Sigmoid colon (tissue), 7 donors: Measurements from ENCODE around the gene NPVF. TPM values are rescaled to one million over a fixed set of nuclear protein-coding genes. Genes with fewer than 3 reads are reported as not detected.

Experiments used
- DNase-seq: peaks from one replicate; pipeline ENCODE4 v3.0.0-alpha.2; 2019
- H3K27ac ChIP-seq, 4 donors: fragments of 200-600 bp; sonication (generic); one replicate each; pipeline ENCODE4 v1.5.1; 2016 to 2019; ENCODE audit warnings: mild to moderate bottlenecking in 1 of 4
- H3K27me3 ChIP-seq, 3 donors: fragments of 200-600 bp; sonication (generic); one replicate each; pipeline ENCODE4 v1.5.1; 2019; ENCODE audit warnings: mild to moderate bottlenecking in 1 of 3
- H3K36me3 ChIP-seq, 4 donors: fragments of 200-600 bp; sonication (generic); one replicate each; pipeline ENCODE4 v1.5.1; 2016 to 2019
- H3K4me1 ChIP-seq, 4 donors: fragments of 200-600 bp; sonication (generic); one replicate each; pipeline ENCODE4 v1.5.1; 2017 to 2019
- H3K4me3 ChIP-seq, 4 donors: fragments of 200-600 bp; sonication (generic); one replicate each; pipeline ENCODE4 v1.5.1; 2017 to 2019; ENCODE audit warnings: mild to moderate bottlenecking in 2 of 4, moderate library complexity in 1 of 4
- H3K9me3 ChIP-seq, 4 donors: fragments of 200-600 bp in 3 of 4; sonication (generic) in 3 of 4; one replicate each; pipeline versions ENCODE4 v1.5.1 to v1.6.1; 2013 to 2019
- CTCF ChIP-seq, 4 experiments: fragments of 450-650 bp in 3 of 4; fragments of 200-600 bp in 1 of 4; IDR thresholded peaks; one replicate each; pipeline ENCODE4 v1.5.1; 2016 to 2019; ENCODE audit warnings: antibody characterized with exemption in 4 of 4, mild to moderate bottlenecking in 3 of 4, moderate library complexity in 2 of 4
- EP300 ChIP-seq, 4 donors: sonication (generic); formaldehyde crosslinking; IDR thresholded peaks; one replicate each; pipeline ENCODE4 v1.6.1; 2017; ENCODE audit warnings: antibody characterized with exemption in 4 of 4
- POLR2A ChIP-seq, 2 donors: fragments of 450-650 bp; IDR thresholded peaks; one replicate each; pipeline ENCODE4 v1.6.1; 2016; ENCODE audit warnings: antibody characterized with exemption in 2 of 2, mild to moderate bottlenecking in 2 of 2, moderate library complexity in 2 of 2
- POLR2AphosphoS5 ChIP-seq, 4 donors: sonication (generic); formaldehyde crosslinking; IDR thresholded peaks; one replicate each; pipeline ENCODE4 v1.6.1; 2017; ENCODE audit warnings: antibody characterized with exemption in 4 of 4
- WGBS, 2 donors: extraction: QIAGEN DNeasy Blood & Tissue Kit; methylation state at CpG; one replicate each; pipeline ENCODE4 v1.1.7; 2013; 5-methylcytosine and 5-hydroxymethylcytosine counted together
- intact Hi-C: fragments of 100-400 bp; cut with DNase I; formaldehyde crosslinking; loops from one replicate; pipeline ENCODE4 v1.15.1; 2023
- polyA plus RNA-seq, 3 donors: library from polyadenylated mRNA; stranded (reverse); fragments of 200-250 nt; gene quantifications; one replicate each; pipeline ENCODE4 v1.2.3, GENCODE V29; 2013
- total RNA-seq, 4 donors: library from RNA; depleted of rRNA; stranded (reverse); fragments of >200 nt; gene quantifications; one replicate each; pipeline ENCODE4 v1.1.0, GENCODE V29; 2016
- donor health status: healthy with polysubstance abuse.
- donor health status: Bipolar disorder and iron deficiency.
- donor health status: healthy.

NPVF gene
- total and polyA plus RNA-seq, 7 donors, result not detected

GRCh38 chr7:25244254-25245033, 16.2 kb upstream of the NPVF start:
- H3K27ac ChIP-seq, result no peak overlapping the region
- intact Hi-C loops, result no loop called here
- H3K4me3 ChIP-seq, result no peak overlapping the region

GRCh38 chr7:25242678-25243077, 14.4 kb upstream of the NPVF start:
- WGBS, 2 donors, result 86 to 90% methylated on average over 1 of the region's 1 CpG
- no peaks in the 10 kb centered on the region for H3K9me3 ChIP-seq
- H3K27ac ChIP-seq, result no peak overlapping the region
- no peak overlapping the region for H3K4me3 ChIP-seq
- no peak for DNase-seq
- intact Hi-C loops, result no loop called here
- no peaks in the 10 kb centered on the region for H3K36me3 ChIP-seq
- peaks cover 0 to 33% (median 19%) of the 10 kb centered on the region in 4 donors for H3K4me1 ChIP-seq
- no peaks in the 10 kb centered on the region for H3K27me3 ChIP-seq
- TF ChIP-seq CTCF (IDR thresholded peaks at IDR 0.05) (no peak), POLR2AphosphoS5 (IDR thresholded peaks at IDR 0.05) (no peak), EP300 (IDR thresholded peaks at IDR 0.05) (no peak), POLR2A (IDR thresholded peaks at IDR 0.05) (no peak)

More at GRCh38 chr7:25244254-25245033, 16.2 kb upstream of the NPVF start:
- Histone ChIP-seq H3K27me3 (no peaks in the 10 kb centered on the region), H3K36me3 (no peaks in the 10 kb centered on the region), H3K4me1 (peaks cover 0 to 33% (median 19%) of the 10 kb centered on the region in 4 donors), H3K9me3 (no peaks in the 10 kb centered on the region)
- DNase-seq, result no peak
- WGBS, 2 donors, result 71 to 77% methylated on average over 3 of the region's 3 CpGs
- TF ChIP-seq EP300 (IDR thresholded peaks at IDR 0.05) (no peak), POLR2A (IDR thresholded peaks at IDR 0.05) (no peak), POLR2AphosphoS5 (IDR thresholded peaks at IDR 0.05) (no peak), CTCF (IDR thresholded peaks at IDR 0.05) (no peak)

- no peak overlapping the region for H3K27ac ChIP-seq
- H3K4me3 ChIP-seq, result no peak overlapping the region
- no peak for DNase-seq
- peaks cover 0 to 33% (median 19%) of the 10 kb centered on the region in 4 donors for H3K4me1 ChIP-seq
- H3K9me3 ChIP-seq, result no peaks in the 10 kb centered on the region
- no peaks in the 10 kb centered on the region for H3K36me3 ChIP-seq
- TF ChIP-seq POLR2AphosphoS5 (IDR thresholded peaks at IDR 0.05), result no peak
- TF ChIP-seq EP300 (IDR thresholded peaks at IDR 0.05), result no peak
- TF ChIP-seq CTCF (IDR thresholded peaks at IDR 0.05), result no peak
- TF ChIP-seq POLR2A (IDR thresholded peaks at IDR 0.05), result no peak
- no peaks in the 10 kb centered on the region for H3K27me3 ChIP-seq
- intact Hi-C loops, result no loop called here
Measured at GRCh38 chr7:25240896-25241295, 12.6 kb upstream of the NPVF start.

- Histone ChIP-seq H3K27ac (no peak overlapping the region), H3K36me3 (no peaks in the 10 kb centered on the region), H3K4me3 (no peak overlapping the region), H3K9me3 (no peaks in the 10 kb centered on the region), H3K4me1 (peaks cover 0 to 33% (median 19%) of the 10 kb centered on the region in 4 donors), H3K27me3 (no peaks in the 10 kb centered on the region)
- no peak for DNase-seq
- WGBS, 2 donors, result 54 to 66% methylated on average over 10 of the region's 10 CpGs
- TF ChIP-seq EP300 (IDR thresholded peaks at IDR 0.05) (no peak), POLR2AphosphoS5 (IDR thresholded peaks at IDR 0.05) (no peak), POLR2A (IDR thresholded peaks at IDR 0.05) (no peak), CTCF (IDR thresholded peaks at IDR 0.05) (no peak)
- intact Hi-C loops, result no loop called here
Measured at GRCh38 chr7:25240340-25240739, 12.1 kb upstream of the NPVF start.
